HS-27A (cell line): ENCODE data around the gene ODC1.

Experiments
- DNase-seq: peaks from one replicate; pipeline ENCODE4 v3.0.0-alpha.2; 2012; ENCODE audit warnings: low read depth, missing footprints

ODC1 gene

GRCh38 chr2:10414591-10414990 lies 33.5 kb downstream of the ODC1 start:
- no peak for DNase-seq

- peak; percentile 82 for DNase-seq
Observed at GRCh38 chr2:10413991-10414451, 34.1 kb downstream of the ODC1 start.

GRCh38 chr2:10413503-10413902 lies 34.6 kb downstream of the ODC1 start:
- DNase-seq: no peak

GRCh38 chr2:10412380-10412779 lies 35.7 kb downstream of the ODC1 start:
- no peak for DNase-seq

GRCh38 chr2:10411557-10411956 lies 36.6 kb downstream of the ODC1 start:
- no peak for DNase-seq

- DNase-seq: no peak
Observed at GRCh38 chr2:10410823-10411437, 37.2 kb downstream of the ODC1 start.

- no peak for DNase-seq
Observed at GRCh38 chr2:10410001-10410822, 37.9 kb downstream of the ODC1 start.

- no peak for DNase-seq
Observed at GRCh38 chr2:10408649-10409579, 39.2 kb downstream of the ODC1 start.

- no peak for DNase-seq
Observed at GRCh38 chr2:10407841-10408648, 40.1 kb downstream of the ODC1 start.

GRCh38 chr2:10407432-10407831 lies 40.7 kb downstream of the ODC1 start:
- DNase-seq: no peak

- no peak for DNase-seq
Observed at GRCh38 chr2:10406491-10407188, 41.5 kb downstream of the ODC1 start.

- no peak for DNase-seq
Observed at GRCh38 chr2:10406016-10406415, 42.1 kb downstream of the ODC1 start.

- peak; percentile 100 for DNase-seq
Observed at GRCh38 chr2:10405448-10405847, 42.7 kb downstream of the ODC1 start.

GRCh38 chr2:10404324-10405143 lies 43.6 kb downstream of the ODC1 start:
- no peak for DNase-seq

GRCh38 chr2:10402653-10403215 lies 45.4 kb downstream of the ODC1 start:
- DNase-seq: no peak

GRCh38 chr2:10402062-10402585 lies 46.0 kb downstream of the ODC1 start:
- no peak for DNase-seq

- no peak for DNase-seq
Observed at GRCh38 chr2:10400978-10401951, 46.9 kb downstream of the ODC1 start.

GRCh38 chr2:10400568-10400977 lies 47.6 kb downstream of the ODC1 start:
- DNase-seq: no peak
